Endodermal cell (in vitro differentiated cells): ENCODE data around the gene GOLGA8N. TPM values are rescaled to one million over a fixed set of nuclear protein-coding genes. Genes with fewer than 3 reads are reported as not detected.

Experiments used
- DNase-seq: peaks from one replicate; pipeline ENCODE4 v3.0.0-alpha.2; 2017
- H3K27ac ChIP-seq: 2 replicates; pipeline ENCODE4 v1.5.1; 2013; ENCODE audit warnings: mild to moderate bottlenecking, low read depth, low read length, moderate library complexity
- H3K27me3 ChIP-seq: 2 replicates; pipeline ENCODE4 v1.6.1; 2013; ENCODE audit warnings: mild to moderate bottlenecking, low read length, moderate library complexity; ENCODE audit not compliant: insufficient read depth, control insufficient read depth, poor library complexity, severe bottlenecking
- H3K36me3 ChIP-seq: 2 replicates; pipeline ENCODE4 v1.7.0; 2013; ENCODE audit warnings: mild to moderate bottlenecking, low read length, moderate library complexity; ENCODE audit not compliant: control insufficient read depth, insufficient read depth
- H3K4me1 ChIP-seq: one replicate; pipeline ENCODE4 v1.7.0; 2013; ENCODE audit warnings: low read length; ENCODE audit not compliant: control insufficient read depth, insufficient read depth
- H3K4me3 ChIP-seq: 2 replicates; pipeline ENCODE4 v1.5.1; 2013; ENCODE audit warnings: mild to moderate bottlenecking, low read length, moderate library complexity
- H3K9ac ChIP-seq: 2 replicates; pipeline ENCODE4 v1.6.1; 2013; ENCODE audit warnings: mild to moderate bottlenecking, low read length, moderate library complexity; ENCODE audit not compliant: poor library complexity, severe bottlenecking; ENCODE audit errors: extremely low read depth
- H3K9me3 ChIP-seq: 2 replicates; pipeline ENCODE4 v1.6.1; 2013; ENCODE audit warnings: mild to moderate bottlenecking, low read length, moderate library complexity; ENCODE audit not compliant: control insufficient read depth
- H3K27ac Mint-ChIP-seq: 2 replicates; pipeline ENCODE4 v1.8.0; 2020; ENCODE audit warnings: mixed read lengths
- H3K27me3 Mint-ChIP-seq: 2 replicates; pipeline ENCODE4 v1.8.0; 2021; ENCODE audit warnings: mild to moderate bottlenecking, mixed read lengths; ENCODE audit not compliant: insufficient read depth
- H3K36me3 Mint-ChIP-seq: 2 replicates; pipeline ENCODE4 v1.8.0; 2020; ENCODE audit warnings: low read depth, mixed read lengths
- H3K4me1 Mint-ChIP-seq: 2 replicates; pipeline ENCODE4 v1.8.0; 2020; ENCODE audit warnings: mixed read lengths
- H3K4me3 Mint-ChIP-seq: 2 replicates; pipeline ENCODE4 v1.8.0; 2020; ENCODE audit warnings: mild to moderate bottlenecking, moderate library complexity, mixed read lengths
- H3K9me3 Mint-ChIP-seq: 2 replicates; pipeline ENCODE4 v1.8.0; 2020; ENCODE audit warnings: mild to moderate bottlenecking, mixed read lengths
- CTCF ChIP-seq: fragments of 200-600 bp; sonication (generic); conservative IDR thresholded peaks from 2 replicates; pipeline ENCODE4 v1.5.0; 2021; ENCODE audit warnings: antibody characterized with exemption, mild to moderate bottlenecking
- WGBS, 2 experiments: methylation state at CpG; one replicate each; pipeline versions ENCODE4 v1.1.5 to v1.1.7; 2013; ENCODE audit warnings: missing lambda C conversion rate in 2 of 2, mixed read lengths in 1 of 2; ENCODE audit not compliant: insufficient coverage in 1 of 2, insufficient read length in 1 of 2; 5-methylcytosine and 5-hydroxymethylcytosine counted together
- total RNA-seq, 2 donors: library from RNA; stranded (reverse); fragmentation: NEBNext Ultra II Directional in 1 of 2; extraction: Animal tissue kit (Norgen Biotek cat#: 25700) in 1 of 2; gene quantifications; 2 replicates in 1 of 2; 3 replicates in 1 of 2; pipeline ENCODE4 v1.2.1, GENCODE V29; 2021

The GOLGA8N gene
- total RNA-seq, 2 donors from 2014 or later, result 1.1 to 3.7 TPM

- H3K36me3 ChIP-seq, result no peaks in the 10 kb centered on the region
- no peaks in the 10 kb centered on the region for H3K27me3 ChIP-seq
- DNase-seq, result no peak
- Mint-ChIP-seq H3K27ac (peak overlapping the region; percentile 6), H3K9me3 (no peaks in the 10 kb centered on the region), H3K36me3 (no peaks in the 10 kb centered on the region), H3K4me3 (no peak overlapping the region), H3K4me1 (peaks cover 26% of the 10 kb centered on the region), H3K27me3 (no peaks in the 10 kb centered on the region)
- H3K27ac ChIP-seq, result no peak overlapping the region
- WGBS, 2 experiments, result 63 to 67% methylated on average over 3 of the region's 3 CpGs
- no peaks in the 10 kb centered on the region for H3K9me3 ChIP-seq
- H3K4me3 ChIP-seq, result no peak overlapping the region
- no peak for TF ChIP-seq CTCF
- no peak overlapping the region for H3K9ac ChIP-seq
- H3K4me1 ChIP-seq, result no peaks in the 10 kb centered on the region
These were observed 58.9 kb downstream of the GOLGA8N start for GRCh38 chr15:32652178-32652577.

GRCh38 chr15:32656091-32656490, 62.8 kb downstream of the GOLGA8N start:
- H3K27me3 Mint-ChIP-seq, result no peaks in the 10 kb centered on the region
- H3K4me1 Mint-ChIP-seq, result peaks cover 26% of the 10 kb centered on the region
- WGBS, 2 experiments, result 89 to 92% methylated on average over 3 to 4 of the region's 4 CpGs
- Histone ChIP-seq H3K4me3 (no peak overlapping the region), H3K27ac (no peak overlapping the region), H3K27me3 (no peaks in the 10 kb centered on the region), H3K36me3 (no peaks in the 10 kb centered on the region), H3K4me1 (no peaks in the 10 kb centered on the region), H3K9me3 (no peaks in the 10 kb centered on the region), H3K9ac (no peak overlapping the region)
- no peak overlapping the region for H3K27ac Mint-ChIP-seq
- H3K36me3 Mint-ChIP-seq, result no peaks in the 10 kb centered on the region
- no peaks in the 10 kb centered on the region for H3K9me3 Mint-ChIP-seq
- TF ChIP-seq CTCF, result no peak
- no peak for DNase-seq
- no peak overlapping the region for H3K4me3 Mint-ChIP-seq

GRCh38 chr15:32656496-32656895, 63.2 kb downstream of the GOLGA8N start:
- TF ChIP-seq CTCF, result no peak
- no peak for DNase-seq
- H3K36me3 Mint-ChIP-seq, result no peaks in the 10 kb centered on the region
- peaks cover 24% of the 10 kb centered on the region for H3K4me1 Mint-ChIP-seq
- Histone ChIP-seq H3K9me3 (no peaks in the 10 kb centered on the region), H3K4me1 (no peaks in the 10 kb centered on the region), H3K36me3 (no peaks in the 10 kb centered on the region), H3K27ac (no peak overlapping the region), H3K9ac (no peak overlapping the region), H3K4me3 (no peak overlapping the region), H3K27me3 (no peaks in the 10 kb centered on the region)
- H3K27me3 Mint-ChIP-seq, result no peaks in the 10 kb centered on the region
- 95 to 98% methylated on average over 8 to 9 of the region's 9 CpGs for WGBS, 2 experiments
- no peak overlapping the region for H3K27ac Mint-ChIP-seq
- H3K4me3 Mint-ChIP-seq, result no peak overlapping the region
- H3K9me3 Mint-ChIP-seq, result no peaks in the 10 kb centered on the region

Other genes with a start within 250 kb of the GOLGA8N start
- gene GOLGA8K, start 190.2 kb upstream of the GOLGA8N start, total RNA-seq, result under 1 TPM; 0.20 to 0.91 TPM
- gene GOLGA8O, start 137.8 kb upstream of the GOLGA8N start, total RNA-seq, result 1 to 10 TPM in 1 of 2 donors, not detected in 1; 1.0 TPM
- gene ARHGAP11A, start 22.0 kb downstream of the GOLGA8N start, total RNA-seq, result 100 to 1,000 TPM in 1 of 2 donors, 10 to 100 TPM in 1; 61.0 to 107 TPM
- 10 to 100 TPM; 10.9 to 17.2 TPM for gene SCG5, start 48.3 kb downstream of the GOLGA8N start, total RNA-seq
- gene GREM1, start 124.5 kb downstream of the GOLGA8N start, total RNA-seq, result 1 to 10 TPM in 1 of 2 donors, under 1 TPM in 1; 0.62 to 2.7 TPM